ENCODE measurements around the gene TSHZ2.
A peak's percentile ranks its signal among the peaks of the same experiment; 100 is the strongest.
"Not testable (repeated sequence)": the region's sequence is repeated elsewhere in the genome, so short reads cannot be mapped to it uniquely, and the experiment has no call there.

TSHZ2 gene

DNA sequence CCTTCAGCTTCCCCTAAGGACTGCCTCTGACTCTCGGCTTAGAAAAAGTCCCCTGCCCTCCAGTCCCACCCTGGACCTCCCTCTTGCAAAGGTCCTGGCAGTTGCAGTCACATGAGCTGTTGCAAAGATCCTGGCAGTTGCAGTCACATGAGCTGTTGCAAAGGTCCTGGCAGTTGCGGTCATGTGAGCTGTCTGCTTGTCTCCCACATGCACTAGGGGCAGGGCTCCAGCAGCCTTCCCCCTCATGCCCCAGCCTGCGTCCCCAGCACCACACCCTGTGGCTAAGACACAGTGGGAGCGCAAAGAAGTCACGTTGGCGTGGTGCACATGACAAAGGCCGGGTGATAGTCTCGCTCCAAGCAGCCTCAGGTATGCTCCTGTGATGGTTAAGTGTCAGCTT is 538.5 kb downstream of the TSHZ2 start:
- DNase-seq (ENCODE audit: low read depth) = no peak

GRCh38 chr20:53512076-53512475 is 539.9 kb downstream of the TSHZ2 start:
- no peak for DNase-seq (ENCODE audit: low read depth)

- DNase-seq (ENCODE audit: low read depth) = no peak
Measured at GRCh38 chr20:53513168-53513488, 541.0 kb downstream of the TSHZ2 start.

DNA sequence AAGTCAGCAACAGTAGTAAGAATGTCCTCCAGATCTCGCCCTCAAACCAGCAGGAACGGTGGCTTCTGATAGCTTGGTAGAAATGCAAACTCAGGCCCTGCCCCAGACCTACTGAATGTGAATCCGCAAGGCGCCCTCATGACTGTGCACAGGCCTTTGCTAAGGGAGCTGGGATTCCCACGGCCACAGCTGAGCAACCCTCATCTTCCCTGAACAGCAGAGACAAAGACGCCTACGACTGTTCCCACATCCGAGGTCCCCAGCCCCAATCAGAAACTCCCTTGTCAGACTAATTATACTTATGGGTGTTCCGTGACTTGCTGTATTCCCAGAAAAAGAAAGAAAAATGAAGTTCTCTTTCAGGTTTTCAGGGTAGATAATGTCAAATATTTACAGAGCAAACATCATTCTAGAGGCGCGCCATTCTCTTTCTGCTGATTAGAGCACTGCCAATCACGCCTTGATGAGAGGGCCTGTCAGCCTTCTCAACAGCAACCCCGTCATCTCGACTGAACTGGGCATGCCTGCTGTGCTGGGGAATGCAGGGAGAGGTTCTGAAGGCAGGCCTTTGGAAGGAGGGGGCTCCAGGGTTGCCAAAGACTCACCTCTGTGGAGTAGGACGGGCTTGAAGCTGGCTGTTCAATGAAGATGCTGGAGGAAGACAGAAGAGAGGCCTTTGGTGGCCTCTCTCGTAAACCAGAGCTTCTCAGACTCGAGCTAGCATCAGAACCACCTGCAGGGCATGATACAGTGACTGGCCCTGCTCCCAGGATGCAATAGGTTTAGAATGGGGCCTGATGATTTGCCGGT is 541.5 kb downstream of the TSHZ2 start:
- DNase-seq (ENCODE audit: low read depth) = no peak

DNA sequence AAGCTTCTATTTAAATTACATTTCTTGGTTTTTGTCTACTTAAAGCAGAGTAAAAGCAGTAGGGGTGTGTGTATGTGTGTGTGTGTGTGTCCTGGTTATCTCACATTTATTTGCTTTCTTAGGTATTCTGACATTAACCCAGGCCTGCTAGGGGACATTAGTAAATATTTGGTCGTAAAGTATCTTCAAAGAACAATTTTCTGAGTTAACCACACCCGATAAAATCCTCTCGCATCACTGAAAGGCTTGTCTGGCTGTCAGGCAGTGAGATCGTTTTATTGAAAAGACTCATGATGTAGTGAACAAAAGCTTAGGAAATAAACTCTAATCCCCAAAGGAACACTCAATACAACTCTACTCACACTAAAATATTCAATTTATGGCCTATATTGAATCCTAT is 543.6 kb downstream of the TSHZ2 start:
- DNase-seq (ENCODE audit: low read depth) = no peak

DNA sequence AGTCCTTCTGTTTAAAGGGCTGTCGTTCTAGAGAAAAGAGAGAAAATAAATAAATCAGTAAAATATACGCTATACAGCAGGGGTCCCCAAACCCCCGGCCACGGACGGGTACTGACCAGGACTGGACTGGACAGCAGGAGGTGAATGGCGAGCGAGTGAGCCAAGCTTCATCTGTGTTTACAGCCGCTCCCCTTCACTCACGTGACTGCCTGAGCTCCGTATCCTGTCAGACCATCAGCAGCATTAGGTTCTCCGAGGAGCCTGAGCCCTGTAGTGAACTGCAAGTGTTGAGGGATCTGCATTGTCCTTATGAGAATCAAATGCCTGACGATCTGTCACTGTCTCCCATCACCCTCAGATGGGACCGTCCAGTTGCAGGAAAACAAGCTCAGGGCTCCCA is 545.0 kb downstream of the TSHZ2 start:
- no peak for DNase-seq (ENCODE audit: low read depth)

DNA sequence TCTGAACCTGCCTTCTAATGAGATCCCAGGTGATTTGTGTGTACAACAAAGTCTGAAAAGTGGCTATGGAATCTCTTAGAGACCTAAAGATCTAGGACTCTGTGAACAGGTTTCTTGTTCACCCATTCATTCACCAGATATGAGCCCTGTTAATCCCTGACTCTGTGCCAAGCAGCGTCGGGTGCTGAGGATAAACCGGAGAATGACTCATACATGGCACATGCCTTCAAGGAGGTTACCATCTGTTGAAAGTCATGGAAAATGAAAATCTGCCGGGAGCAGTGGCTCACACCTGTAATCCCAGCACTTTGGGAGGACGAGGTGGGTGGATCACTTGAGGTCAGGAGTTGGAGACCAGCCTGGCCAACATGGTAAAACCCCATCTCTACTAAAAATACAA is 549.3 kb downstream of the TSHZ2 start:
- peak; percentile 10 for DNase-seq (ENCODE audit: low read depth)

GRCh38 chr20:53522026-53522425 is 549.9 kb downstream of the TSHZ2 start:
- no peak for DNase-seq (ENCODE audit: low read depth)

DNA sequence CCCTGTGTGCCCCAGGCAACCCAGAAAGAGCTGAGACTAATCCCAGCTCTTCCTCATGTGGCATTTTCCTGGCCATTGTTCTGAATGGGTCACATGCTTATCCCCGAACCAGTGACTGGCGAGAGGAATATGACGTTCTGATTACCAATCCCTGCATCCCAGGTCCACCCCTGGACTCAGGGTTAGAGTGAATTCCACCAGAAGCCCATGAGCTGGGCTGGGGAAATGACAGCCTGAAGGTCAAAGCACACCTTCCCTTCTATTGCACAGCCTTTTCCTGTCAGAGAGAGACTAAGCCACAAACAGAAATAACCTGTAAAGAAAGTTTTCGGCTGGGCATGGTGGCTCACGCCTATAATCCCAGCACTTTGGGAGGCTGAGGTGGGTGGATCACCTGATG is 550.5 kb downstream of the TSHZ2 start:
- DNase-seq (ENCODE audit: low read depth) = no peak

DNA sequence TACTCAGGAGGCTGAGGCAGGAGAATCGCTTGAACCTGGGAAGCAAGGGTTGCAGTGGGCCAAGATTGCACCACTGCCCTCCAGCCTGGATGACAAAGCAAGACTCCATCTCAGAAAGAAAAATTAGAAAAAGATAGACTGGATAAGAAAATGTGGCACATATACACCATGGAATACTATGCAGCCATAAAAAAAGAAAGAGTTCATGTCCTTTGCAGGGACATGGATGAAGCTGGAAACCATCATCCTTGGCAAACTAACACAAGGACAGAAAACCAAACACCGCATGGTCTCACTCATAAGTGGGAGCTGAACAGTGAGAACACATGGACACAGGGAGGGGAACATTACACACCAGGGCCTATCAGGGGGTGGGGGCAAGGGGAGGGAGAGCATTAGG is 551.5 kb downstream of the TSHZ2 start:
- DNase-seq (ENCODE audit: low read depth) = not testable (repeated sequence)

DNA sequence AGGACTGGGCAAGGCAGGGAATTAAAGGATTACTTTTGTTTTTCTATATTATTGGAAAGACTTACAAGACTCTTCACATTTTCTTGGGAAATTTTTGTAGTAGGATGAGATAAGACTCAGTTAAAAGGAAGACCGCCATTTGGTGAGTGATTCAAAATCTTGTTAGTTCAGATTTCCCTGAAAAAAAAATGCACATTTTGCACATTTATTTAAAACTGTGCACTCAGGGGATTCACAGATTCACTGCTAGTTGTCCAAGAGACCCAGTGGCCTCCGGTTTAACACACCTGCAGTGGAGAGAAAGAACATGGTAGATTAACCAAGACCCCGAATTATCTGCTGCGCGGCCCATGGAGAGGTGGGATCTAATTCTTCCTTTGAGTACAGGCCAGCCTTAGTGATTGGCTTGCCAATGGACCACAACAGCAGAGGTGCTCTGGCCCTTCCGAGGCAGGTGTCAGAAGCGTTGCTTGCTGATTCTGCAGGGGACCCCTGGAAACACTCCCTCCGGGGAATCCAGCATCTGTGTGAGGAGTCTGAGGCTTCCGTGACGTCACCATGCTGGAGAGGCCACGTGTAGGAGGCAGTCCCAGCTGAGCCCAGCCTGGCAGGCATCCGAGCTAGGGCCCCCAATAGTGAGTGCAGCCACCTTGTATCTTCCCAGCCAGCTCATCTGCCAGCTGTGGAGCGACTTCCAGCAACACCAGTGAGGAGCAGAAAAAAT is 552.6 kb downstream of the TSHZ2 start:
- DNase-seq (ENCODE audit: low read depth) = no peak

- DNase-seq (ENCODE audit: low read depth) = no peak
Measured at GRCh38 chr20:53527196-53527595, 555.0 kb downstream of the TSHZ2 start.

DNA sequence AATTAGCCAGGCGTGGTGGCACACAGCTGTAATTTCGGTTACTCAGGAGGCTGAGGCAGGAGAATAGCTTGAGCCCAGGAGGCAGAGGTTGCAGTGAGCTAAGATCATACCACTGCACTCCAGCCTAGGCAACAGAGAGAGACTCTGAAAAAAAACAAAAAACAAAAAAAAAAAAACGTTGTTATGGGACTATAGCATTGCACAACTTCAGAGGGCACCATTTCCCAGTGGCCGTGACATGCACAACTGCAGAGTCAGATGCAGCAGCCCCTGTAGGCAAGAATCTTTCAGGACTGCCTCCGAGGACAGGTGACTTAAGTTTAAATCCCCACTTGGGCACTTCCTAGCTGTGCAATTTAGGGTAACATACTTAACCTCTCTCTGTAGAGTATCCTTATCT is 557.5 kb downstream of the TSHZ2 start:
- no peak for DNase-seq (ENCODE audit: low read depth)

DNA sequence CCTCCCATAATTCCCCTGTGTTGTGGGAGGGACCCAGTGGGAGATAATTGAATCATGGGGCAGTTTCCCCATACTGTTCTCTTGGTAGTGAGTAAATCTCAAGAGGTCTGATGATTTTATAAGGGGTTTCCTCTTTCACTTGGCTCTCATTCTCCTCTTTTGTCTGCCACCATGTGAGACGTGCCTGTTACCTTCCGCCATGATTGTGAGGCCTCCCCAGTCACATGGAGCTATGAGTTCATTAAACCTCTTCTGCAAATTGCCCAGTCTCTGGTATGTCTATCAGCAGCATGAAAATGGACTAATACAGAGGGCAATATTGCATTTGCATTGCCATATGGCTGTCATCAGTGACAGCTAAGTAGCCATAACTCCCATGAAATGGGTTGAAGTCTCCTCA is 558.3 kb downstream of the TSHZ2 start:
- no peak for DNase-seq (ENCODE audit: low read depth)

- not testable (repeated sequence) for DNase-seq (ENCODE audit: low read depth)
Measured at GRCh38 chr20:53532654-53533312, 560.6 kb downstream of the TSHZ2 start.

GRCh38 chr20:53533500-53533899 is 561.3 kb downstream of the TSHZ2 start:
- DNase-seq (ENCODE audit: low read depth) = no peak

DNA sequence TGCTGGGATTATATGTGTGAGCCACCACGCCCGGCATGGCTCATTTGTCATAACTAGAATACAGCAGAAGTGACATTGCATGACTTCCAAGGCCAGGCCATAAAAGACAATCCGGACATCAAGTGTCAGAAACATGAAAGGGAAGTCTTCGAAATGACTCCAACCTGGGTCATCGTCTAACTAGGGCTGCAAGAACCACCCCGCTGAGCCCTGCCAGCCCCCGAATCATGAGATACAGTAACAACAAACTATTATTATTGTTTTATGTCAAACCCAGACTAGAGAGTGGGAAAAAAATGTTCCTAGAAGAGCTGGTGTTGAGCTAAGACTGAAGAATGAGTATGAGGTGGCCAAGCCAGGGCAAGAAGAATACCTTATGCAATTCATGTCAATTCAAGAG is 561.9 kb downstream of the TSHZ2 start:
- DNase-seq (ENCODE audit: low read depth) = no peak

GRCh38 chr20:53535878-53536277 is 563.7 kb downstream of the TSHZ2 start:
- no peak for DNase-seq (ENCODE audit: low read depth)

GRCh38 chr20:53536382-53536781 is 564.2 kb downstream of the TSHZ2 start:
- DNase-seq (ENCODE audit: low read depth) = not testable (repeated sequence)

GRCh38 chr20:53539516-53539915 is 567.4 kb downstream of the TSHZ2 start:
- no peak for DNase-seq (ENCODE audit: low read depth)

Measured in GM04504 (cell line).